PC-9 (cell line): ENCODE results near the gene FAM163A.

Source experiments
- EZH2 ChIP-seq: fragments of 200-600 bp; sonication (generic); IDR thresholded peaks from 2 replicates; pipeline ENCODE4 v1.8.0; 2017; ENCODE audit warnings: antibody characterized with exemption, low read depth
- TF ChIP-seq, protein P1 (sequence below): fragments of 200-600 bp; sonication (generic); conservative IDR thresholded peaks from 2 replicates; pipeline ENCODE4 v1.6.1; 2017; ENCODE audit warnings: mixed run types, antibody characterized with exemption, mild to moderate bottlenecking, moderate library complexity

DNA sequence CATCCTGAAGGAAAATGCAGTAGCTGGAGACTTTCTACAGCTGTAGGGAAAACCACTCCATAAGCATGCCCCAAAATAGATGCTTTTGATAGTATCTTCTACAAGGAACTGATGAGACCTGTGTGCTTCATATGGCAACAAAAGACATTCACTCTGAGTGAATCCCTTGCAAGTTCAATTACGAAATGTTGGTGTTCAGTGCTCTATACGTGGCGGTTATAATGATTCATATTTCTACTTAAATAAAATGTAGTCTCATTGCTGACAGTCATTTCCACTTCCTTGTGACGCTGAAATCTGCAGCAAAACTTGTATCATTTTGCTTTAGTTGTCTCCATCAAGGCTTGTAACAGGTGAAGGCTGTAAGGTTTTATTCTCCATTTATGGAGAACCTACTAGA lies 113.9 kb downstream of the FAM163A start:
- no peak for TF ChIP-seq EZH2
- TF ChIP-seq, protein P1, sequence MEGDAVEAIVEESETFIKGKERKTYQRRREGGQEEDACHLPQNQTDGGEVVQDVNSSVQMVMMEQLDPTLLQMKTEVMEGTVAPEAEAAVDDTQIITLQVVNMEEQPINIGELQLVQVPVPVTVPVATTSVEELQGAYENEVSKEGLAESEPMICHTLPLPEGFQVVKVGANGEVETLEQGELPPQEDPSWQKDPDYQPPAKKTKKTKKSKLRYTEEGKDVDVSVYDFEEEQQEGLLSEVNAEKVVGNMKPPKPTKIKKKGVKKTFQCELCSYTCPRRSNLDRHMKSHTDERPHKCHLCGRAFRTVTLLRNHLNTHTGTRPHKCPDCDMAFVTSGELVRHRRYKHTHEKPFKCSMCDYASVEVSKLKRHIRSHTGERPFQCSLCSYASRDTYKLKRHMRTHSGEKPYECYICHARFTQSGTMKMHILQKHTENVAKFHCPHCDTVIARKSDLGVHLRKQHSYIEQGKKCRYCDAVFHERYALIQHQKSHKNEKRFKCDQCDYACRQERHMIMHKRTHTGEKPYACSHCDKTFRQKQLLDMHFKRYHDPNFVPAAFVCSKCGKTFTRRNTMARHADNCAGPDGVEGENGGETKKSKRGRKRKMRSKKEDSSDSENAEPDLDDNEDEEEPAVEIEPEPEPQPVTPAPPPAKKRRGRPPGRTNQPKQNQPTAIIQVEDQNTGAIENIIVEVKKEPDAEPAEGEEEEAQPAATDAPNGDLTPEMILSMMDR, result no peak
